ENCODE data around the gene DDR1. TPM values are rescaled to one million over a fixed set of nuclear protein-coding genes. Genes with fewer than 3 reads are reported as not detected.

The DDR1 gene
- total RNA-seq, 4 donors from 2014 or later: 131 to 261 (median 140) TPM

DNA sequence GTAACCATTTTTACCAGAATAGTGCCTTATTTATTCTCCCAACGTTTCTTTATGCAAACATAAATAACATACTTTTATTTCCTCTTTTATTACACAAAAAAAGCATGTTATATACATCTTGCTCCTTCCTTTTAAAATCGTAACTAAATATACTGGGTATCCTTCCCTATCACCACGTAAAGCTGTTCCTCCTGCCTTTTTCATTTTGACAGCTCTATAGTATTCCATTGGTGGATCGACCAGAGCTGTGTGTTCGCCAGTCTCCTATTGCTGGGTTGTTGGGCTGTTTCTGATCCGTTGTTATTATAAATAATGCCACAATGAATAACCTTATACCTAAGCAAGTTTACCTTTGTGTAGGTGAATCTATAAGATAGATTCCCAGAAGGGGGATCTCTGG is 46.9 kb upstream of the DDR1 start:
- H3K4me3 ChIP-seq: no peak overlapping the region
- intact Hi-C loops (cut with DNase I): no loop called here
- WGBS, 2 donors: 80 to 85% methylated on average over 6 of the region's 6 CpGs
- no peaks in the 10 kb centered on the region for H3K36me3 ChIP-seq
- no peak for TF ChIP-seq POLR2A (IDR thresholded peaks at IDR 0.05)
- no peak for TF ChIP-seq CTCF (IDR thresholded peaks at IDR 0.05)
- H3K9me3 ChIP-seq: no peaks in the 10 kb centered on the region
- peaks cover 5 to 45% (median 21%) of the 10 kb centered on the region in 3 donors for H3K4me1 ChIP-seq
- DNase-seq: no peak
- no peak overlapping the region for H3K27ac ChIP-seq
- H3K27me3 ChIP-seq: no peaks in the 10 kb centered on the region

- DNase-seq: no peak
- Histone ChIP-seq H3K4me3 (no peak overlapping the region), H3K4me1 (peaks cover 5 to 45% (median 21%) of the 10 kb centered on the region in 3 donors), H3K27ac (no peak overlapping the region), H3K9me3 (no peaks in the 10 kb centered on the region), H3K27me3 (no peaks in the 10 kb centered on the region), H3K36me3 (no peaks in the 10 kb centered on the region)
- TF ChIP-seq CTCF (IDR thresholded peaks at IDR 0.05): no peak
- no peak for TF ChIP-seq POLR2A (IDR thresholded peaks at IDR 0.05)
- intact Hi-C loops (cut with DNase I): no loop called here
- 33 to 71% methylated on average over 1 of the region's 1 CpG for WGBS, 2 donors
Observed at GRCh38 chr6:30837870-30838269, 46.4 kb upstream of the DDR1 start.

DNA sequence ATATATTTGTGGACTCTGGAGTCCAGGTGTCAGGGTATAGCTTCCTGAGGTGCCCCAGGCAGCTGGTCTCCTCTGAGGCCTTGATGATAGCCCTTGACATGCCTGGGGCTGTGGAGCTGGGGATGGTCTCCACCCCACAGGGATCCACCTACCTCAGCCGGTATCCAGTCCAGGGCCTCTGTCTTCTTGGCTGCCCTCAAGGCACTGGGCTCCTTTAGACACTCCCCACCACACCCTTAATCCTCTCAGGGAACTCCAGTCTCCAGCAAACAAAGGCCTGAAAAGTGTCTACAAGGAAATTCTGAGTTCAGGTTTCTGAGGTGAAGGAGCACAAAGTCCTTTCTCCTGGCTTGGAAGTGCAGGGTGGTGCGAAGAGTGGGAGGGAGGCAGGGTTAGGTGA is 44.6 kb upstream of the DDR1 start:
- DNase-seq: no peak
- 20 to 50% methylated on average over 1 of the region's 2 CpGs for WGBS, 2 donors
- no peak for TF ChIP-seq POLR2A (IDR thresholded peaks at IDR 0.05)
- intact Hi-C loops (cut with DNase I): no loop called here
- Histone ChIP-seq H3K9me3 (no peaks in the 10 kb centered on the region), H3K27me3 (no peaks in the 10 kb centered on the region), H3K4me3 (no peak overlapping the region), H3K4me1 (peaks cover 10 to 63% (median 33%) of the 10 kb centered on the region in 3 donors), H3K36me3 (no peaks in the 10 kb centered on the region), H3K27ac (peak overlapping the region; percentile 49 to 65 (median 54))

DNA sequence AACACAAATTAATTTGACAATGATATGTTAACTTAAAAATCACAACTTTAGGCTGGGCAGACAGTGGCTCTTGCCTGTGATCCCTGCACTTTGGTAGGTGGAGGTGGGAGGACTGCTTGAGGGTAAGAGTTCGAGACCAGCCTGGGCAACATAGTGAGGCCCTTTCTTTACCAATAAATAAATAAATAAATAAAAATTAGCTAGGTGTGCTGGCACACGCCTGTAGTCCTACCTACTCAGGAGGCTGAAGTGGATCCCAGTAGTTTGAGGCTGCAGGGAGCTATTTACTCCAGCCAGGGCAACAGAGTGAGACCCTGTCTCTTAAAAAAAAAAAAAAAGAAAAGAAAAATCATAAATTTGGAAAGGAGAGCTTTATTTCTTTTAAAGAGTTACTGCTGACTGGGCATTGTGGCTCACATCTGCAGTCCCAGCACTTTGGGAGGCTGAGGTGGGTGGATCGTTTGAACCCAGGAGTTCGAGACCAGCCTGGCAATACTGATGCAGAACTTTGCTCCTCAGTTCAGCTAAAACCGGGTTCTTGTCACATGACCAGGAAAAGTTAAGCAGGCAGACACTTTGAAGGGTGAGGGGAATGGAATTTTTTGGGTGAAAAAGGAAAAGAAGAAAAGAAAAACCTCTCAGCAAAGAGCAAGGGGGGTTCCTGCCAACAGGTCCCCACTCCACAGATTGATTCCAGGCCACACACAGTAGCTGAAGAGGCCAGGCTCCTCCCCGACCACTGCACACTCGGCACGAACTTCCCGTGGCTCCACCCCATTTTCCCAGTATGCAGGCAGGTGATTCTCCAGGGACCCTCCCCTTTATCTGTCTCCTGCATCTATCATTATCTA is 44.0 kb upstream of the DDR1 start:
- H3K4me3 ChIP-seq: no peak overlapping the region
- DNase-seq: no peak
- TF ChIP-seq POLR2A (IDR thresholded peaks at IDR 0.05) (no peak), CTCF (IDR thresholded peaks at IDR 0.05) (no peak)
- H3K4me1 ChIP-seq: peaks cover 10 to 64% (median 33%) of the 10 kb centered on the region in 3 donors
- WGBS, 2 donors: 49 to 61% methylated on average over 9 of the region's 9 CpGs
- H3K27me3 ChIP-seq: no peaks in the 10 kb centered on the region
- H3K36me3 ChIP-seq: no peaks in the 10 kb centered on the region
- no peaks in the 10 kb centered on the region for H3K9me3 ChIP-seq
- H3K27ac ChIP-seq: peak overlapping the region; percentile 49 to 65 (median 54)
- intact Hi-C loops (cut with DNase I): no loop called here

DNA sequence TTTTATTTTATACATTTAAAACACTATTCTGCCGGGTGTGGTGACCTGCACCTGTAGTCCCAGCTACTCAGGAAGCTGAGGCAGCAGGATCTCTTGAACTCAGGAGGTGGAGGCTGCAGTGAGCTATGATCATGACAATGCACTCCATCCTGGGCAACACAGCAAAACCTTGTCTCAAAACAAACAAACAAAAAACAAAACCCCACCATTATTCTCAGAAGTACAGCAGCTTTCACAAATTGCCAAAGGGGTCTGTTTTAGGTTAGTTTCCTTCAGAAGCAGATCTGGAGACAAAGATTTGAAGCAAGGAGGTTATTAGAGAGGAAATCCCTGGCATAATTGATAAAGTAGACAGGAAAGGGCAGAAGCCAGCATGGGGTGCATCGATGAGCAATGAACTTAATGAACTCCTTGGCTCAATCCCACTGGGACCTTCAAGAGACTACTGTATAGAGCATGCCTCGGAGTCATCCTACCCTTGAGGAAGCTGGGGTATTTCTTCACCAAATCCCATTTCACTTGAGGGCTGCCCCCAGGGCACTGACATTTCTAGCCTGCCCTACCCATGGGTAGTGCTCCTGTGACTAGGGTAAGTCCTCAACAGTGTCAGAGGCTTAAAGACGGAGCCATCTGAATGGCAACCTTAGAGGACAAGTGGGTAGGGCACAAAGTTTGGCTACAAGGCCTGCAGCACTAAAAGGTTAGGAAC is 43.2 kb upstream of the DDR1 start:
- TF ChIP-seq POLR2A (IDR thresholded peaks at IDR 0.05) (no peak), CTCF (IDR thresholded peaks at IDR 0.05) (no peak)
- peaks cover 10 to 61% (median 33%) of the 10 kb centered on the region in 3 donors for H3K4me1 ChIP-seq
- no peak overlapping the region for H3K27ac ChIP-seq
- no peak overlapping the region for H3K4me3 ChIP-seq
- intact Hi-C loops (cut with DNase I): no loop called here
- H3K9me3 ChIP-seq: no peaks in the 10 kb centered on the region
- H3K36me3 ChIP-seq: no peaks in the 10 kb centered on the region
- no peak for DNase-seq
- 61 to 80% methylated on average over 3 to 4 of the region's 4 CpGs for WGBS, 2 donors
- H3K27me3 ChIP-seq: no peaks in the 10 kb centered on the region
